SHP77 treated with DMSO at 0.1 percent for 48 hours (cell line): Measurements from ENCODE around the gene SRRM4.
"Not testable (repeated sequence)": the region's sequence is repeated elsewhere in the genome, so short reads cannot be mapped to it uniquely, and the experiment has no call there.

Source experiments
- DNase-seq: peaks from one replicate; lab custom pipeline; 2025; lab: John Stamatoyannopoulos, UW

Gene SRRM4

DNA sequence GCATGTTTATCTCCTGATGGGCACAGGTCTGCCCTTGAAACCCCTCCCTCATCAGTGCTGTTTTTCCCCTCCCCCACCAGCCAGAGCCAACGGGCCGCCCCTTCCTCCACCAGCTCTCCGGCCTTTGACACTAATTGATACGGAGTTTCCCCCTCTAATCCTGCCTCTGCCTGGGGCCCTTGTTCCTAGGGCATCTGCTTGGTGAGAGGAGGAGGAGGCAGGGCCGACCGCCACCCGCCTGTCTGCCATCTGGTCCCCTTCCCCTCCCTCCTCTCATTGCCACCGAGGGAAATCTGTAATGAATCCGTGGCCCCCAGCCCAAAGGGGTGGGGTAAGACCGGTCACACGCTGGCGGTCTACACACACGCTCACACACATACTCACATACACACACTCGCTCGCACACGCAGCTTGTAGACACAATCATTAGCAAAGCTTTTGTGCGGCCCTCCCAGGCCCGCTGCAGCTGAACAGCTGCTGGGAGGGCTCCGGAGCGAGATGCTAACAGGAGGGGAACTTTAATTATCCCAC, 27.4 kb downstream of the SRRM4 start:
- peak; percentile 65 for DNase-seq

- no peak for DNase-seq
These were observed 29.9 kb downstream of the SRRM4 start for GRCh38 chr12:119011231-119011630.

DNA sequence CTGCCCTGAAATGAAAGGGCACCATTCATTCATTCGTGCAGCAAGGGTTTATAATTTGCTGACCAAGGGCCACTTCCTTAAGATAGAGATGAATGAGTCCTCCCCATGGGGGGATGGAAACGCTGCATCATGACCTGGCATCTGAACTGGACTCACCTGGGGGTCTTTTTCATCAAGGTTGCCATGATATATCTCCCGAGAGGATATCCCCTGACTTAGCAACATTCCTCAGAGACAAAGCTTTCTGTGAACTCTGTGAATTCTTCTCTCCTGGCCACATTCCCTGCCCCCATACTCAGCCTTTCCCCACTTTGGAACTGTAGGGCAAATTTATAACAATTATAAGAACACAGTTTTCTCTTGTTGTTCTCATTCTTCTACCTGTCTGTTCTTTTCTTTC, 30.8 kb downstream of the SRRM4 start:
- DNase-seq = no peak

- no peak for DNase-seq
These were observed 31.7 kb downstream of the SRRM4 start for GRCh38 chr12:119013023-119013422.

DNA sequence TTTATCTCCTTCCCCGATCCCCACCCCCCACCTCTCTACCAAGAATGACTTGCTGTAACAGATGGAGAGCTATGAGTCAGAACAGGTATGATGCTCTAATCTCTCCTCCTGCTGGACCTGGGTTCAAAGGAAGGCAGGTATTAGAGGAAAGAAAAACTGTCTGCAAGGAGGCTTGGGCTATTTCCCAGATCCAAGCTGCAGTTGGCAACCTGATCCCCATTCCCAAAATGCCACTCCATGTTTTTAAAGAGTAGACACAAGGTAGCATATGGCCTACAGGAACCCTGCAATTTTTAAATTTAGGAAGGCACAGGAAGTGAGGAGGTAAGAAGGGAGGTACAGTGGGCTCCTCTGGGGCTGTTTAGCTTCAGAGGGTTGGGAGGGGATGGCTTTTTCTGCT, 33.0 kb downstream of the SRRM4 start:
- no peak for DNase-seq

GRCh38 chr12:119016715-119017114, 35.4 kb downstream of the SRRM4 start:
- no peak for DNase-seq

DNA sequence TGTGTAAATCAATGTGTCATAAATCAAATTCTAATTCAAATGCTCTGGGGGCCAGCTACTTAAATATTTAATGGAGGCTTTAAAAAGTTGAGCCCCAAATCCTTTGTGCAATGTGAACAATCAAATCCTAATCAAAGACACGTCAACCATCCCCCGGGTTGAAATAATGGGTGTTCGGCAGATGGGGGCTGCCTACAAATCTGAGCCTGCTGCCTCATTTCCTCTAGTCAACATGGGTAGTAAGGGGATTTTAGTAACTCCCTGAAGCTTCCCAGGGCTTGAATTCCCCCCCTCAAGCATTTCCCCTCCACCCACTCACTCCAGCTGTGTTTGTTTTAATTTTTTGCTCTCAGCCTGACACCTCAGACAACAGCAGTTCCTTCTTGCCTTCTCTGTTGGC, 37.8 kb downstream of the SRRM4 start:
- DNase-seq = no peak

GRCh38 chr12:119020406-119021360, 39.3 kb downstream of the SRRM4 start:
- no peak for DNase-seq

DNA sequence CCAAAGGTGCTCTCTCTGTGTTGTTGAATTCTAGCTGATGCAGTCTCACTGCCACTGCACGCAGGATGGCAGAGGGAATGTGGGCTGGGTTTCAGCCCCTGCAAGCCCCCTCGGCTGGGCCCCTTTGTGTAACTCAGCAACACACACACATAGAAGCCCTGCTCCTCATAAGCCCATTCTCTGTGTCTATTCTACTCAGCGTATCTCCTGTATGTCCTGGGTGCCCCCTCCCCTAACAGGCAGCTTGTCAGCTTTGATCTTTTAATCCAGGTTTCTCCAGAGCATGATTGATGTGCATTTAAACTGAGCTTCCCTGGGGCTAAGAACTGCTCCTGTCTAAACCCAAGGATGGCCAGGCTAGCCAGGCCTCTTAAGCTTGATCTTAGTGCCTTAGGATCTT, 43.0 kb downstream of the SRRM4 start:
- no peak for DNase-seq

- DNase-seq = no peak
These were observed 44.4 kb downstream of the SRRM4 start for GRCh38 chr12:119025786-119026185.

GRCh38 chr12:119033332-119033731, 52.0 kb downstream of the SRRM4 start:
- DNase-seq = not testable (repeated sequence)

GRCh38 chr12:119036878-119037825, 55.8 kb downstream of the SRRM4 start:
- DNase-seq = no peak

DNA sequence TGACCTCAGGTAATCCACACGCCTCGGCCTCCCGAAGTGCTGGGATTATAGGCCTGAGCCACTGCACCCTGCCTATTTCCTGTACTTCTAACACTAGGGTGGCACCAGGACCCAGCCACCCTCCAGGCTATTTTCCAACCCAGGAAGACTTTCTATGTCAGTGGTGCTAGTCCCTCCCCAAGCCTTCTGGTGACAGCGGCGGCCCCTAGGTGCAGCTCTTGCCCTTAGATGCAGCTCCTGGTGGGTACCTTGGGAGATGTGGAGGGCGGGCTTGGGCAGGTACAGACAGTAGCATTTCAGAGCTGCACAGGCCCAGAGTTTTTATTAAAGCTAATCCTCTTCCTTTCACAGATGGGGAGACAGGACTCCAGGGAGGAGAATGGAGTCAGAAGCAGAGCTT, 62.8 kb downstream of the SRRM4 start:
- DNase-seq = no peak

DNA sequence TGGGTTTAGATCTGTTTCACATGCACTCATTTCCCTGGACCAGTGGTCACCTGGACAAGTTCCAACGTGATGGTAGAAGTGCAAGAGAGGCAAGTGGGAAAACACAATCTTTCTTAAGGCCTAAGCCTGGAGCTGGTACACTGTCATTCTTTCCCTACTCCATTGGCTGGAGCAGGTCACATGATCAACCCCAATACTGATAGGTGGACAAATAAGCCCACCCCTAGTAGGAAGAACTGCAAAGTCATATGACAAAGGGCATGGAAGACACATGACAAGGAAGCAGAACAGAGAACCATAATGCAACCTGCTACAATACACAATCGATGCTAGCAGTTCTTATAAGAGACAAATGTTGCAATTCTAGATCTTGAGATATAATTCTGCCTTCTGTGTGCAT, 66.3 kb downstream of the SRRM4 start:
- DNase-seq = no peak

- DNase-seq = no peak
These were observed 69.3 kb downstream of the SRRM4 start for GRCh38 chr12:119050663-119051062.

- DNase-seq = no peak
These were observed 70.1 kb downstream of the SRRM4 start for GRCh38 chr12:119051474-119051873.

- DNase-seq = no peak
These were observed 70.7 kb downstream of the SRRM4 start for GRCh38 chr12:119052001-119052400.

GRCh38 chr12:119055977-119056376, 74.6 kb downstream of the SRRM4 start:
- DNase-seq = no peak

GRCh38 chr12:119060847-119061796, 79.8 kb downstream of the SRRM4 start:
- DNase-seq = no peak

- no peak for DNase-seq
These were observed 87.0 kb downstream of the SRRM4 start for GRCh38 chr12:119068129-119068856.
